K562 treated with DMSO at 1 percent for 48 hours (cell line): Measurements from ENCODE around the gene VAV1. TPM values are rescaled to one million over a fixed set of nuclear protein-coding genes. Genes with fewer than 3 reads are reported as not detected.

Source experiments
- total RNA-seq: library from RNA; unstranded; fragments of 300-600 nt; gene quantifications from 2 replicates; pipeline ENCODE4 v1.2.3, GENCODE V29; 2022; ENCODE audit warnings: low replicate concordance; ENCODE audit errors: extremely low read depth

The VAV1 gene
- total RNA-seq, result not detected in 2 replicates

DNA sequence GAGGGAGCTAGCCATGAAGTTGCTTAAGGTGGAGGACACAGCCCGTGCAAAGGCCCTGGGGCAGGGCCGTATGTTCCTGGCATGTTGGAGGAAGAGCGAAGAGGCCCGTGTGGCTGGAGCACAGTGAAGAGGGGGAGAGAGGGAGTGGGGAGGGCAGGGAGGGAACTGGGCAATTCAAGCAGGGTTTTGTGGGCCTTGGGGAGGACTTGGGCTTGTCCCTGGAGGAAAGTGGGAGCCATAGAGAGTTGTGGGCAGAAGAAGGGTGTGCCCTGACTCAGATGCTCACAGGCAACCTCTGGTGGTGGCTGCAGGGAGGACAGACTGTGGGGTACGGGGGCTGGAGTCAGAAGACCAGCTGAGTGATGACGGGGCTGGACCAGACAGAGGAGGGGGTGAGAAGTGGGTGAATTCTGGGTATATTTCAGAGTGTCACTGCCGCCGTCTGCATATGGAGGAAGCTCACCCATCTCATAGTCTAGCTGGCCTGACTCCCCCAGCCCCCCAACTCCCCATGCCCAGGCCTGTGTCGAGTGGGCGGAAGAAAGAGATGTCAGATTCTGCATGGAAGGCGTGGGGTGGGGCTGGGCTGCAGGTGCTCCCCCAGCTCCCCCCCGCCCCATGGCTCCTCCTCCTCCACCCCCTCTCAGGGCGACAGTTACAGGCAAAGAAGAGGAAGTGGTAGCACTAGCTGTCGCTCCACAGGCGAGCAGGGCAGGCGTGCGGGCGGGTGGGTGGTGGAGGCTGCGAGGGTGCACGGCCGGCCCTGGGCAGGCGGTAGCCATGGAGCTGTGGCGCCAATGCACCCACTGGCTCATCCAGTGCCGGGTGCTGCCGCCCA is at the start of gene VAV1:
Gene VAV1 (plus strand): TSS at position 681 of the 838 bp plus-strand sequence. CDS start 100 bp downstream, at position 781.

GRCh38 chr19:6737284-6737872 is 35.1 kb upstream of the VAV1 start, which contains the start of gene GPR108:
TSS of gene GPR108 (minus strand) at chr19:6737580. CDS start at chr19:6737576, 4 bp downstream.

DNA sequence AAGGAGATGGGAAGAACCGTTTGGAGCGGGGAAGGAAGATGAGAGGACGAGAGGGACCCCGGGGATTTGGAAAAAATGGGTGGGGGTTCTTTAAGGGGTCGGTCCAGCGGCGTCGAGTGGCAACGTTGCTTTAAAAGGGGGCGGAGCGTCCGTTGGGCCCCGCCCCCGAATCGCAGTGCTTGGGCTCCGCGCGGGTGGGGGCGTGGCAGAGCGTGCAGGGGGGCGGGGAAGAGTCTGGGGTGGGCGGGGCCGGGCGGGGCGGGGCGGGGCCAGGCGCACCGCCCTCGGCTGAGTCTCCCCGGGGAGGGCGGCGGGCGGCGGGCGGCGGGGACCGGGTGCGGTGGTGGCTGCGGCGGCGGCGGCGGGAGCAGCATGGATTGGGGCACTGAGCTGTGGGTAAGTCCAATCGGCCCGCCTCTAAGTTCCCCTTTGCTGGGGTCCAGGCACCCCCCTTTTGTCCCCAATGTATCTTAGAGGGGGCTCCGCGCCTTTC is 33.1 kb upstream of the VAV1 start, which contains the start of gene TRIP10:
Gene TRIP10 (plus strand): TSS at position 291 of the 493 bp plus-strand sequence. CDS start 82 bp downstream, at position 373.

GRCh38 chr19:6767357-6768235 is 4.9 kb upstream of the VAV1 start, which contains the start of gene SH2D3A:
TSS of gene SH2D3A (minus strand) at chr19:6767435. CDS start at chr19:6763748, 3,687 bp downstream.

DNA sequence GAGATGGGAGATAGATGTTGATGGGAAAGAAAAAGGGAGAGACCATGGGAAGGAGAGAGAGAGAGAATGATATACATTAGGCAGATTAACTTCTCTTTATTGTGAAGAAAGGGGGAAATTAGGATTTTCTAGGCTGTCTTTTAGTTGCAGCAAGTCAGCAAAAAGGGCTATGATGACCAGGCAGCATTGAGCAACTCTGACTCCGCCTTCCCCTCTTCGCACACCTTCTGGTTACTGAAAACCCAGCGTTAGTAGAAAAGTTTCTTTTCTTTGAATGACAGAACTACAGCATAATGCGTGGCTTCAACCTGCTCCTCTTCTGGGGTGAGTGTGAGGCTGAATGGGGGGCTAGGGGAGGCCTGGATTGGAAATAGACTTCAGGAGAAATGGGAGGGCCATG is 114.8 kb downstream of the VAV1 start, which contains the start of gene ADGRE1:
Gene ADGRE1 (plus strand): TSS at position 264 of the 400 bp plus-strand sequence. CDS start 30 bp downstream, at position 294.

Other genes starting within 250 kb of the VAV1 start
- not detected in 2 replicates for gene TNFSF9, start 241.7 kb upstream of the VAV1 start, total RNA-seq
- not detected in 2 replicates for gene CD70, start 181.6 kb upstream of the VAV1 start, total RNA-seq
- gene TNFSF14, start 102.5 kb upstream of the VAV1 start, total RNA-seq, result not detected in 2 replicates
- gene C3, start 52.1 kb upstream of the VAV1 start, total RNA-seq, result not detected in 2 replicates
- gene GPR108, start 35.1 kb upstream of the VAV1 start, total RNA-seq, result not detected in 2 replicates
- gene TRIP10, start 33.0 kb upstream of the VAV1 start, total RNA-seq, result not detected in 2 replicates
- gene SH2D3A, start 5.3 kb upstream of the VAV1 start, total RNA-seq, result not detected in 2 replicates
- gene ADGRE1, start 114.9 kb downstream of the VAV1 start, total RNA-seq, result not detected in 2 replicates
- not detected in 2 replicates for gene MBD3L2B, start 248.7 kb downstream of the VAV1 start, total RNA-seq